ENCODE results near the gene NME2.

NME2 gene

GRCh38 chr17:51191895-51192294 lies 25.7 kb downstream of the NME2 start:
- H3K79me2 ChIP-seq (ENCODE audit: low read length), result no peaks in the 10 kb centered on the region
- H3K9me3 ChIP-seq (ENCODE audit: insufficient read depth, low read length), result no peaks in the 10 kb centered on the region
- H2AFZ ChIP-seq (ENCODE audit: low read depth, low read length), result no peak overlapping the region
- TF ChIP-seq EZH2phosphoT487 (IDR thresholded peaks at IDR 0.05; ENCODE audit: low read depth), result no peak
- no peak for TF ChIP-seq CTCF (IDR thresholded peaks at IDR 0.05; ENCODE audit: low read depth, low read length)
- peaks cover 27% of the 10 kb centered on the region for H3K36me3 ChIP-seq (replicated peaks; ENCODE audit: low read depth, low read length)
- H3K27ac ChIP-seq (ENCODE audit: low read length), result no peak overlapping the region
- no peaks in the 10 kb centered on the region for H4K20me1 ChIP-seq (ENCODE audit: insufficient read depth, low read length)
- H3K27me3 ChIP-seq (ENCODE audit: low read depth, low read length), result no peaks in the 10 kb centered on the region
- H3K4me2 ChIP-seq (ENCODE audit: low read length), result no peak overlapping the region
- H3K4me3 ChIP-seq (ENCODE audit: low read length), result no peak overlapping the region
- H3K4me1 ChIP-seq (ENCODE audit: low read length), result no peaks in the 10 kb centered on the region
- no peak overlapping the region for H3K9ac ChIP-seq (ENCODE audit: low read length)

- no peak overlapping the region for H3K4me3 ChIP-seq (ENCODE audit: low read length)
- no peaks in the 10 kb centered on the region for H4K20me1 ChIP-seq (ENCODE audit: insufficient read depth, low read length)
- H3K9me3 ChIP-seq (ENCODE audit: insufficient read depth, low read length), result no peaks in the 10 kb centered on the region
- no peak overlapping the region for H3K4me2 ChIP-seq (ENCODE audit: low read length)
- H2AFZ ChIP-seq (ENCODE audit: low read depth, low read length), result no peak overlapping the region
- H3K9ac ChIP-seq (ENCODE audit: low read length), result no peak overlapping the region
- no peaks in the 10 kb centered on the region for H3K79me2 ChIP-seq (ENCODE audit: low read length)
- peaks cover 28% of the 10 kb centered on the region for H3K36me3 ChIP-seq (replicated peaks; ENCODE audit: low read depth, low read length)
- no peaks in the 10 kb centered on the region for H3K27me3 ChIP-seq (ENCODE audit: low read depth, low read length)
- H3K27ac ChIP-seq (ENCODE audit: low read length), result no peak overlapping the region
- TF ChIP-seq CTCF (IDR thresholded peaks at IDR 0.05; ENCODE audit: low read depth, low read length) (no peak), EZH2phosphoT487 (IDR thresholded peaks at IDR 0.05; ENCODE audit: low read depth) (no peak)
- no peaks in the 10 kb centered on the region for H3K4me1 ChIP-seq (ENCODE audit: low read length)
These were observed 31.5 kb downstream of the NME2 start for GRCh38 chr17:51197754-51198153.

GRCh38 chr17:51200295-51200694 lies 34.1 kb downstream of the NME2 start:
- TF ChIP-seq EZH2phosphoT487 (IDR thresholded peaks at IDR 0.05; ENCODE audit: low read depth) (no peak), CTCF (IDR thresholded peaks at IDR 0.05; ENCODE audit: low read depth, low read length) (no peak)
- Histone ChIP-seq H3K27ac (ENCODE audit: low read length) (no peak overlapping the region), H3K9ac (ENCODE audit: low read length) (no peak overlapping the region), H3K4me3 (ENCODE audit: low read length) (no peak overlapping the region), H2AFZ (ENCODE audit: low read depth, low read length) (no peak overlapping the region), H3K9me3 (ENCODE audit: insufficient read depth, low read length) (no peaks in the 10 kb centered on the region), H3K79me2 (ENCODE audit: low read length) (no peaks in the 10 kb centered on the region), H3K27me3 (ENCODE audit: low read depth, low read length) (no peaks in the 10 kb centered on the region), H4K20me1 (ENCODE audit: insufficient read depth, low read length) (no peaks in the 10 kb centered on the region), H3K36me3 (replicated peaks; ENCODE audit: low read depth, low read length) (peaks cover 38% of the 10 kb centered on the region), H3K4me2 (ENCODE audit: low read length) (no peak overlapping the region), H3K4me1 (ENCODE audit: low read length) (no peaks in the 10 kb centered on the region)

- no peaks in the 10 kb centered on the region for H4K20me1 ChIP-seq (ENCODE audit: insufficient read depth, low read length)
- H3K4me2 ChIP-seq (ENCODE audit: low read length), result no peak overlapping the region
- no peak overlapping the region for H3K4me3 ChIP-seq (ENCODE audit: low read length)
- no peak for TF ChIP-seq EZH2phosphoT487 (IDR thresholded peaks at IDR 0.05; ENCODE audit: low read depth)
- no peak for TF ChIP-seq CTCF (IDR thresholded peaks at IDR 0.05; ENCODE audit: low read depth, low read length)
- no peaks in the 10 kb centered on the region for H3K79me2 ChIP-seq (ENCODE audit: low read length)
- H3K27ac ChIP-seq (ENCODE audit: low read length), result no peak overlapping the region
- no peaks in the 10 kb centered on the region for H3K4me1 ChIP-seq (ENCODE audit: low read length)
- H3K9ac ChIP-seq (ENCODE audit: low read length), result no peak overlapping the region
- no peaks in the 10 kb centered on the region for H3K27me3 ChIP-seq (ENCODE audit: low read depth, low read length)
- H3K36me3 ChIP-seq (replicated peaks; ENCODE audit: low read depth, low read length), result peaks cover 40% of the 10 kb centered on the region
- no peak overlapping the region for H2AFZ ChIP-seq (ENCODE audit: low read depth, low read length)
- H3K9me3 ChIP-seq (ENCODE audit: insufficient read depth, low read length), result no peaks in the 10 kb centered on the region
These were observed 34.6 kb downstream of the NME2 start for GRCh38 chr17:51200846-51201245.
